Stimulated activated CD8-positive, alpha-beta memory T cell treated with anti-CD3 and anti-CD28 coated beads, Interleukin-7, amount 100 ng/mL, for 4 hours (primary cell): Measurements from ENCODE around the gene ABCE1.

Experiments used
- DNase-seq, 2 donors: peaks; one replicate each; pipeline ENCODE4 v3.0.0-alpha.2; 2020; ENCODE audit warnings: low read depth in 2 of 2

The ABCE1 gene

GRCh38 chr4:145097821-145098674, at the start of gene ABCE1, which contains the start of gene ANAPC10:
TSS of gene ABCE1 (plus strand) at chr4:145098311. CDS start at chr4:145104413, 6,102 bp downstream.
TSS of gene ANAPC10 (minus strand) at chr4:145098196. CDS start at chr4:145096099, 2,097 bp downstream.
- DNase-seq, result peak; percentile 96

- no peak for DNase-seq
Observed at GRCh38 chr4:145048817-145049216, 49.3 kb upstream of the ABCE1 start.

- no peak for DNase-seq
Observed at GRCh38 chr4:145049241-145049640, 48.9 kb upstream of the ABCE1 start.

GRCh38 chr4:145055533-145056257, 42.4 kb upstream of the ABCE1 start:
- no peak for DNase-seq

GRCh38 chr4:145056325-145057130, 41.6 kb upstream of the ABCE1 start:
- no peak for DNase-seq

GRCh38 chr4:145058256-145058655, 39.9 kb upstream of the ABCE1 start:
- DNase-seq, result no peak

- no peak for DNase-seq
Observed at GRCh38 chr4:145061318-145061920, 36.7 kb upstream of the ABCE1 start.

- DNase-seq, result no peak
Observed at GRCh38 chr4:145066063-145066501, 32.0 kb upstream of the ABCE1 start.

- no peak for DNase-seq
Observed at GRCh38 chr4:145069361-145069760, 28.8 kb upstream of the ABCE1 start.

- no peak for DNase-seq
Observed at GRCh38 chr4:145071560-145071959, 26.6 kb upstream of the ABCE1 start.

- no peak for DNase-seq
Observed at GRCh38 chr4:145075742-145076468, 22.2 kb upstream of the ABCE1 start.

- no peak for DNase-seq
Observed at GRCh38 chr4:145076469-145076855, 21.6 kb upstream of the ABCE1 start.

GRCh38 chr4:145081756-145082155, 16.4 kb upstream of the ABCE1 start:
- DNase-seq, result no peak

- DNase-seq, result no peak
Observed at GRCh38 chr4:145083891-145084605, 14.1 kb upstream of the ABCE1 start.

- DNase-seq, result no peak
Observed at GRCh38 chr4:145090380-145090779, 7.7 kb upstream of the ABCE1 start.

GRCh38 chr4:145093638-145094037, 4.5 kb upstream of the ABCE1 start:
- DNase-seq, result no peak

GRCh38 chr4:145097331-145097820, 735 bp upstream of the ABCE1 start:
- DNase-seq, result no peak

GRCh38 chr4:145098675-145099037, 545 bp downstream of the ABCE1 start:
- peak; percentile 27 to 46 for DNase-seq

GRCh38 chr4:145099653-145100052, 1.5 kb downstream of the ABCE1 start:
- DNase-seq, result no peak

GRCh38 chr4:145101091-145101490, 3.0 kb downstream of the ABCE1 start:
- DNase-seq, result no peak
